ENCODE data around the gene TTN.

Gene TTN

DNA sequence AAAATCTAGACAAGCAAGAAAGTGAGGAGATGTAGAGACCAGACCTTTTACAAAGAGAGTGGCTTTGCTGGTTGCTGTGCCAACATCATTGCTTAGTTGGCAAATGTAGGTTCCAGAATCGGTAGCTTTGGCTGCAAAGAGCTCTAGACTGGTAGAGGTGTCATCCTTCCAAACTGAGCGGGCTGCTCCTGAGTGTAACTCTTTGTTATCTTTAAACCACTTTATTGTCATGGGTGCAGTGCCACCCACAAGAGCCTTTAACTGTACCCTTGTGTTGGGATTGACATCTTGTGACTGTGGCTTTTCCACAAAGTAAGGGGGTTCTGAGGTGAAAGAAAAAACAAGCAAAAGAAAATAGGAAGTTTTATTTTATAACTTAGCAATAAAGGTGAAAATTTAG lies 77.2 kb downstream of the TTN start:
- no peak overlapping the region for H3K9ac ChIP-seq (ENCODE audit: low read length)
- peaks cover 0 to 6% of the 10 kb centered on the region in 2 experiments for H3K27me3 ChIP-seq (ENCODE audit: control insufficient read depth in 1 of 2, insufficient read depth in 1 of 2, low read length in 2 of 2)
- no peak overlapping the region for H3K14ac ChIP-seq (ENCODE audit: low read length in 2 of 2)
- no peak overlapping the region for H2BK120ac ChIP-seq (ENCODE audit: low read depth, low read length)
- H3K9me3 ChIP-seq (ENCODE audit: control insufficient read depth, low read length), result no peaks in the 10 kb centered on the region
- no peak for DNase-seq
- no peaks in the 10 kb centered on the region for H3K36me3 ChIP-seq (ENCODE audit: control insufficient read depth in 1 of 2, insufficient read depth in 2 of 2, low read depth in 1 of 2, low read length in 2 of 2)
- H3K4me3 ChIP-seq (ENCODE audit: insufficient read depth in 1 of 2, low read depth in 1 of 2, low read length in 2 of 2), result no peak overlapping the region
- H4K8ac ChIP-seq (ENCODE audit: low read length), result no peak overlapping the region
- H2BK5ac ChIP-seq (ENCODE audit: low read depth, low read length, poor library complexity, severe bottlenecking), result no peak overlapping the region
- H2AK5ac ChIP-seq (ENCODE audit: low read length, severe bottlenecking), result no peak overlapping the region
- no peak overlapping the region for H3K4me2 ChIP-seq (ENCODE audit: low read length, poor library complexity, severe bottlenecking)
- H2AFZ ChIP-seq (ENCODE audit: low read depth, low read length), result no peak overlapping the region
- no peaks in the 10 kb centered on the region for H3K4me1 ChIP-seq (ENCODE audit: control insufficient read depth, insufficient read depth, low read depth, low read length)
- no peak overlapping the region for H3K18ac ChIP-seq (ENCODE audit: low read depth in 1 of 2, low read length in 2 of 2)
- H3K27ac ChIP-seq (ENCODE audit: low read length, poor library complexity, severe bottlenecking), result no peak overlapping the region
- no peaks in the 10 kb centered on the region for H3K79me1 ChIP-seq (replicated peaks; ENCODE audit: low read length, poor library complexity, severe bottlenecking)
- no peak overlapping the region for H2BK15ac ChIP-seq (ENCODE audit: low read depth, poor library complexity, severe bottlenecking)
- WGBS, result 96% methylated on average over 2 of the region's 2 CpGs
- no peak overlapping the region for H4K91ac ChIP-seq (ENCODE audit: low read length)
- no peak overlapping the region for H3K23ac ChIP-seq (ENCODE audit: low read length in 2 of 2)
- H3K4ac ChIP-seq (ENCODE audit: low read depth in 1 of 2, low read length in 2 of 2), result no peak overlapping the region
- no peak overlapping the region for H2BK12ac ChIP-seq (ENCODE audit: low read length in 2 of 2)

DNA sequence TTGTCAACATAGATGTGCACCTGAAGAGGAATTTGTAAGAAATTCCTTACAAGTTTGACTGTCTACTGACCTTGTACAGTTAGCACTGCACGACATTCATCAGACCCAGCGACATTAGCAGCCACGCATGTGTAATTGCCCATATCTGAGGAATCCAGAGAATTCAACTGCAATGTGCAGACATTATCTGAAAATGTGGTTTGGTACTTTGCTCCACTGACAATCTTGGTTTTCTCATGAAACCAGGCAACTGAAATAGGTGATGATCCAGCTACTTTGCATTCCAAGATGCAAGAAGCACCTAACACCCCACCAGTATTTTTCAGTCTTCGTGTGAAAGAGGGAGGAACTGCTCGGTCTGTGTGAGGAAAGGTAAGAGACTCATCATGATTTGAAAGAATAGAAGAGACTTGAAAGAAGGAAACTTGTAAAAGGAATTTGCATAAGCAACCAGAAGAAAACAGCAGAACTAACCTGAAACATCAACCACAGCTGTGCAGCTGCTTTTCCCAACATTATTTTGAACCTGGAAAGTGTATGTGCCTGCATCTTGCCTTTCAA lies 83.4 kb downstream of the TTN start:
- no peak overlapping the region for H4K8ac ChIP-seq (ENCODE audit: low read length)
- no peak overlapping the region for H2BK120ac ChIP-seq (ENCODE audit: low read depth, low read length)
- no peak overlapping the region for H2BK12ac ChIP-seq (ENCODE audit: low read length in 2 of 2)
- H3K4me1 ChIP-seq (ENCODE audit: control insufficient read depth, insufficient read depth, low read depth, low read length), result no peaks in the 10 kb centered on the region
- H3K27me3 ChIP-seq (ENCODE audit: control insufficient read depth in 1 of 2, insufficient read depth in 1 of 2, low read length in 2 of 2), result peaks cover 0 to 2% of the 10 kb centered on the region in 2 experiments
- H3K79me1 ChIP-seq (replicated peaks; ENCODE audit: low read length, poor library complexity, severe bottlenecking), result no peaks in the 10 kb centered on the region
- H3K4me2 ChIP-seq (ENCODE audit: low read length, poor library complexity, severe bottlenecking), result no peak overlapping the region
- H3K27ac ChIP-seq (ENCODE audit: low read length, poor library complexity, severe bottlenecking), result no peak overlapping the region
- no peak overlapping the region for H2BK15ac ChIP-seq (ENCODE audit: low read depth, poor library complexity, severe bottlenecking)
- no peak overlapping the region for H3K9ac ChIP-seq (ENCODE audit: low read length)
- DNase-seq, result no peak
- H3K4me3 ChIP-seq (ENCODE audit: insufficient read depth in 1 of 2, low read depth in 1 of 2, low read length in 2 of 2), result no peak overlapping the region
- 84% methylated on average over 3 of the region's 5 CpGs for WGBS
- no peak overlapping the region for H2AK5ac ChIP-seq (ENCODE audit: low read length, severe bottlenecking)
- H3K9me3 ChIP-seq (ENCODE audit: control insufficient read depth, low read length), result no peaks in the 10 kb centered on the region
- no peak overlapping the region for H3K14ac ChIP-seq (ENCODE audit: low read length in 2 of 2)
- H2BK5ac ChIP-seq (ENCODE audit: low read depth, low read length, poor library complexity, severe bottlenecking), result no peak overlapping the region
- H3K36me3 ChIP-seq (ENCODE audit: control insufficient read depth in 1 of 2, insufficient read depth in 2 of 2, low read depth in 1 of 2, low read length in 2 of 2), result no peaks in the 10 kb centered on the region
- no peak overlapping the region for H2AFZ ChIP-seq (ENCODE audit: low read depth, low read length)
- no peak overlapping the region for H3K23ac ChIP-seq (ENCODE audit: low read length in 2 of 2)
- H3K4ac ChIP-seq (ENCODE audit: low read depth in 1 of 2, low read length in 2 of 2), result no peak overlapping the region
- no peak overlapping the region for H3K18ac ChIP-seq (ENCODE audit: low read depth in 1 of 2, low read length in 2 of 2)
- no peak overlapping the region for H4K91ac ChIP-seq (ENCODE audit: low read length)

DNA sequence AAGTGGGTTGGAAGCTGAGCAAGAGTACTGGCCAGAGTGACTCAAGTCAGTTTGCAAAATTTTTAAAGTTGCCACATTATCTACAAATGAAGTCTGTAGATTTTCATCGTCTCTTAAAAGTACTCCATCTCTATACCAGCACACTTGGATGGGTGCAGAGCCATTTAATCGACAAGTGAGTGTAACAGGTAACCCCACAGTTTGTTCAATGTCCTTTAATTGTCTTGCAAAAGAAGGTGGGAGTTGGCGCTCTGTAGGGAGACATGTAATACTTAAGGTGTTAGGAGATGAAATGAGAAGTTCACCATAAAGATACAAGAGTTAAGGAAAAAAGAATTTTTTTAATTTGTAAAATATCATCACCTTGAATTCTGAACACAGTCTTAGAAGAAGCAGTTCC lies 84.9 kb downstream of the TTN start:
- Histone ChIP-seq H3K23ac (ENCODE audit: low read length in 2 of 2) (no peak overlapping the region), H3K36me3 (ENCODE audit: control insufficient read depth in 1 of 2, insufficient read depth in 2 of 2, low read depth in 1 of 2, low read length in 2 of 2) (no peaks in the 10 kb centered on the region), H3K14ac (ENCODE audit: low read length in 2 of 2) (no peak overlapping the region), H3K18ac (ENCODE audit: low read depth in 1 of 2, low read length in 2 of 2) (no peak overlapping the region), H4K8ac (ENCODE audit: low read length) (no peak overlapping the region), H2AFZ (ENCODE audit: low read depth, low read length) (no peak overlapping the region), H3K4me1 (ENCODE audit: control insufficient read depth, insufficient read depth, low read depth, low read length) (no peaks in the 10 kb centered on the region), H3K9me3 (ENCODE audit: control insufficient read depth, low read length) (no peaks in the 10 kb centered on the region), H3K27me3 (ENCODE audit: control insufficient read depth in 1 of 2, insufficient read depth in 1 of 2, low read length in 2 of 2) (no peaks in the 10 kb centered on the region), H3K4me2 (ENCODE audit: low read length, poor library complexity, severe bottlenecking) (no peak overlapping the region), H3K9ac (ENCODE audit: low read length) (no peak overlapping the region), H2BK120ac (ENCODE audit: low read depth, low read length) (no peak overlapping the region), H4K91ac (ENCODE audit: low read length) (no peak overlapping the region), H2BK5ac (ENCODE audit: low read depth, low read length, poor library complexity, severe bottlenecking) (no peak overlapping the region), H2BK12ac (ENCODE audit: low read length in 2 of 2) (no peak overlapping the region), H3K4ac (ENCODE audit: low read depth in 1 of 2, low read length in 2 of 2) (no peak overlapping the region), H3K4me3 (ENCODE audit: insufficient read depth in 1 of 2, low read depth in 1 of 2, low read length in 2 of 2) (no peak overlapping the region), H2AK5ac (ENCODE audit: low read length, severe bottlenecking) (no peak overlapping the region), H2BK15ac (ENCODE audit: low read depth, poor library complexity, severe bottlenecking) (no peak overlapping the region), H3K79me1 (replicated peaks; ENCODE audit: low read length, poor library complexity, severe bottlenecking) (no peaks in the 10 kb centered on the region), H3K27ac (ENCODE audit: low read length, poor library complexity, severe bottlenecking) (no peak overlapping the region)
- no peak for DNase-seq
- 90% methylated on average over 3 of the region's 3 CpGs for WGBS

DNA sequence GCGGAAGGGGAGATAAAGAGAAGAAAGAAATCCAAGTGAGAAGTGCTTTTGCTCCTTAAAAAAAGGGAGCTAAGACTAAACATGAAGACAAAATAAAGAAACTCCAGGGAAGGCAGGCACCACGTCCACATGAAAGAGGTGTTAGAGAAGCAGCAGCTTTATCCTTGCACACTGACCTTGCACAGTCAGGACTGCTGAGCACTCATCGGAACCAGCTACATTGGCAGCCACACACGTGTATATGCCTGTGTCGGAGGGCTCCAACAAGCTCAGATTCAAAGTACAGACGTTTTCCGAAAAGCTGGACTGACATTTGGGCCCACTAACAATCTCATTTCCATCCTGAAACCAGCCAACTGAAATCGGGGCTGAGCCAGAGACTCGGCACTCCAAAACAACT lies 88.2 kb downstream of the TTN start:
- Histone ChIP-seq H3K14ac (ENCODE audit: low read length in 2 of 2) (no peak overlapping the region), H4K91ac (ENCODE audit: low read length) (no peak overlapping the region), H2BK15ac (ENCODE audit: low read depth, poor library complexity, severe bottlenecking) (no peak overlapping the region), H3K9me3 (ENCODE audit: control insufficient read depth, low read length) (no peaks in the 10 kb centered on the region), H3K4ac (ENCODE audit: low read depth in 1 of 2, low read length in 2 of 2) (no peak overlapping the region), H3K79me1 (replicated peaks; ENCODE audit: low read length, poor library complexity, severe bottlenecking) (no peaks in the 10 kb centered on the region), H4K8ac (ENCODE audit: low read length) (no peak overlapping the region), H3K4me1 (ENCODE audit: control insufficient read depth, insufficient read depth, low read depth, low read length) (no peaks in the 10 kb centered on the region), H2BK5ac (ENCODE audit: low read depth, low read length, poor library complexity, severe bottlenecking) (no peak overlapping the region), H3K4me2 (ENCODE audit: low read length, poor library complexity, severe bottlenecking) (no peak overlapping the region), H3K9ac (ENCODE audit: low read length) (no peak overlapping the region), H3K36me3 (ENCODE audit: control insufficient read depth in 1 of 2, insufficient read depth in 2 of 2, low read depth in 1 of 2, low read length in 2 of 2) (no peaks in the 10 kb centered on the region), H2BK12ac (ENCODE audit: low read length in 2 of 2) (no peak overlapping the region), H3K18ac (ENCODE audit: low read depth in 1 of 2, low read length in 2 of 2) (no peak overlapping the region), H2AFZ (ENCODE audit: low read depth, low read length) (no peak overlapping the region), H3K27me3 (ENCODE audit: control insufficient read depth in 1 of 2, insufficient read depth in 1 of 2, low read length in 2 of 2) (no peaks in the 10 kb centered on the region), H2BK120ac (ENCODE audit: low read depth, low read length) (no peak overlapping the region), H3K4me3 (ENCODE audit: insufficient read depth in 1 of 2, low read depth in 1 of 2, low read length in 2 of 2) (no peak overlapping the region), H3K23ac (ENCODE audit: low read length in 2 of 2) (no peak overlapping the region), H3K27ac (ENCODE audit: low read length, poor library complexity, severe bottlenecking) (no peak overlapping the region), H2AK5ac (ENCODE audit: low read length, severe bottlenecking) (no peak overlapping the region)
- DNase-seq, result no peak
- 83% methylated on average over 9 of the region's 9 CpGs for WGBS

All from mesenchymal stem cell (in vitro differentiated cells and primary cell).